IMR-90 (cell line): Measurements from ENCODE around the gene BRINP3. TPM values are rescaled to one million over a fixed set of nuclear protein-coding genes. Genes with fewer than 3 reads are reported as not detected.

ENCODE experiments used
- ATAC-seq: fragments of 200-7000 bp; cut with Tn5 transposase; 2 replicates; pipeline ENCODE4 v1.9.1; 2020; ENCODE audit warnings: low read depth, mild to moderate bottlenecking, moderate library complexity
- BruUV-seq: library from RNA; stranded (reverse); fragments of 400-500 nt; replicated peaks from 2 replicates; lab custom pipeline; 2021; lab: Mats Ljungman, UMichigan
- CTCF ChIA-PET: fragments of 300-600 bp; formaldehyde crosslinking; extraction: SDS; loops from one replicate; lab custom pipeline; 2021; ENCODE audit warnings: antibody characterized with exemption; lab: Yijun Ruan, JAX
- POLR2A ChIA-PET: fragments of 300-600 bp; sonication (Branson Sonifier 250); formaldehyde crosslinking; loops from one replicate; lab custom pipeline; 2022; ENCODE audit warnings: antibody characterized with exemption; ENCODE audit not compliant: unreplicated experiment; lab: Charles Lee
- DNase-seq: peaks from one replicate; pipeline ENCODE4 v3.0.0; 2013
- H2AFZ ChIP-seq: replicated peaks from 2 replicates; pipeline ENCODE3; 2013; ENCODE audit warnings: low read length, mild to moderate bottlenecking; ENCODE audit not compliant: poor library complexity
- H2AK5ac ChIP-seq: 2 replicates; pipeline ENCODE4 v1.6.1; 2013; ENCODE audit warnings: low read depth, low read length, inconsistent platforms
- H2AK9ac ChIP-seq: replicated peaks from 2 replicates; pipeline ENCODE3; 2013; ENCODE audit warnings: mild to moderate bottlenecking, low read depth, low read length, moderate library complexity; ENCODE audit not compliant: poor library complexity
- H2BK120ac ChIP-seq: 2 replicates; pipeline ENCODE4 v1.6.1; 2013; ENCODE audit warnings: low read depth, low read length, inconsistent platforms
- H2BK15ac ChIP-seq: 3 replicates; pipeline ENCODE4 v1.6.1; 2013; ENCODE audit warnings: low read depth, low read length, inconsistent platforms
- H2BK20ac ChIP-seq: 2 replicates; pipeline ENCODE4 v1.6.1; 2013; ENCODE audit warnings: low read depth, mild to moderate bottlenecking, inconsistent platforms, low read length, moderate library complexity
- H2BK5ac ChIP-seq: 2 replicates; pipeline ENCODE4 v1.6.1; 2013; ENCODE audit warnings: mild to moderate bottlenecking, low read depth, low read length, inconsistent platforms; ENCODE audit not compliant: poor library complexity, severe bottlenecking
- H3K14ac ChIP-seq: replicated peaks from 2 replicates; pipeline ENCODE4 v1.6.1; 2013; ENCODE audit warnings: low read depth, low read length, inconsistent platforms
- H3K18ac ChIP-seq: 2 replicates; pipeline ENCODE4 v1.6.1; 2013; ENCODE audit warnings: low read depth, low read length, control low read depth
- H3K23ac ChIP-seq: 2 replicates; pipeline ENCODE4 v1.6.1; 2013; ENCODE audit warnings: low read depth, low read length, inconsistent platforms
- H3K27ac ChIP-seq: 2 replicates; pipeline ENCODE4 v1.5.1; 2013; ENCODE audit warnings: mild to moderate bottlenecking, control low read depth, low read length; ENCODE audit not compliant: insufficient read depth
- H3K27me3 ChIP-seq: 2 replicates; pipeline ENCODE4 v1.6.1; 2013; ENCODE audit warnings: low read length; ENCODE audit not compliant: control insufficient read depth, insufficient read depth
- H3K36me3 ChIP-seq: 2 replicates; pipeline ENCODE4 v1.6.1; 2013; ENCODE audit warnings: low read length, mixed read lengths; ENCODE audit not compliant: control insufficient read depth, insufficient read depth
- H3K4ac ChIP-seq: 2 replicates; pipeline ENCODE4 v1.6.1; 2013; ENCODE audit warnings: low read depth, low read length, inconsistent platforms
- H3K4me1 ChIP-seq: 2 replicates; pipeline ENCODE4 v1.6.1; 2013; ENCODE audit warnings: low read length, mixed read lengths; ENCODE audit not compliant: control insufficient read depth, insufficient read depth
- H3K4me2 ChIP-seq: 2 replicates; pipeline ENCODE4 v1.6.1; 2013; ENCODE audit warnings: low read depth, mild to moderate bottlenecking, control low read depth, low read length, moderate library complexity
- H3K4me3 ChIP-seq: 2 replicates; pipeline ENCODE4 v1.5.1; 2013; ENCODE audit warnings: low read depth, mild to moderate bottlenecking, control low read depth, low read length, moderate library complexity; ENCODE audit not compliant: insufficient read depth
- H3K56ac ChIP-seq: 2 replicates; pipeline ENCODE4 v1.6.1; 2013; ENCODE audit warnings: low read length, inconsistent platforms; ENCODE audit not compliant: insufficient read depth; ENCODE audit errors: extremely low read depth
- H3K79me1 ChIP-seq, 2 experiments: 2 replicates each; pipeline ENCODE4 v1.6.1; 2013; ENCODE audit warnings: low read length in 2 of 2, inconsistent platforms in 1 of 2, low read depth in 1 of 2
- H3K9ac ChIP-seq: 2 replicates; pipeline ENCODE4 v1.6.1; 2013; ENCODE audit warnings: low read depth, low read length, control low read depth
- H3K9me1 ChIP-seq: 2 replicates; pipeline ENCODE4 v1.6.1; 2013; ENCODE audit warnings: low read length, inconsistent platforms; ENCODE audit not compliant: insufficient read depth
- H3K9me3 ChIP-seq: 2 replicates; pipeline ENCODE4 v1.6.1; 2013; ENCODE audit warnings: low read length; ENCODE audit not compliant: control insufficient read depth, insufficient read depth
- H4K20me1 ChIP-seq: 2 replicates; pipeline ENCODE4 v1.6.1; 2013; ENCODE audit warnings: low read length, inconsistent platforms; ENCODE audit not compliant: insufficient read depth
- H4K5ac ChIP-seq: 2 replicates; pipeline ENCODE4 v1.6.1; 2013; ENCODE audit warnings: mild to moderate bottlenecking, low read depth, low read length, control low read depth
- H4K8ac ChIP-seq, 2 experiments: 2 replicates each; pipeline ENCODE4 v1.6.1; 2013; ENCODE audit warnings: low read depth in 2 of 2, low read length in 2 of 2, control low read depth in 1 of 2, inconsistent platforms in 1 of 2
- H4K91ac ChIP-seq: 2 replicates; pipeline ENCODE4 v1.6.1; 2013; ENCODE audit warnings: low read depth, low read length, inconsistent platforms; ENCODE audit not compliant: insufficient read depth
- BHLHE40 ChIP-seq: fragments of 150-350 bp; IDR thresholded peaks from 2 replicates; pipeline ENCODE4 v1.6.1; 2016; ENCODE audit warnings: mild to moderate bottlenecking, low read depth, low read length
- CEBPB ChIP-seq: IDR thresholded peaks from 2 replicates; pipeline ENCODE4 v1.6.1; 2012; ENCODE audit warnings: low read depth, low read length, improper control_type of control experiment
- CHD1 ChIP-seq: IDR thresholded peaks from 2 replicates; pipeline ENCODE4 v1.6.1; 2012; ENCODE audit warnings: low read depth, low read length, improper control_type of control experiment
- ELK1 ChIP-seq: fragments of 150-350 bp; IDR thresholded peaks from 2 replicates; pipeline ENCODE4 v1.6.1; 2016; ENCODE audit warnings: low read depth, mild to moderate bottlenecking, low read length, moderate library complexity, borderline replicate concordance
- FOS ChIP-seq: fragments of 150-350 bp; IDR thresholded peaks from 2 replicates; pipeline ENCODE4 v1.6.1; 2016; ENCODE audit warnings: low read depth, low read length
- MAFK ChIP-seq: IDR thresholded peaks from 2 replicates; pipeline ENCODE4 v1.6.1; 2012; ENCODE audit warnings: low read depth, low read length, improper control_type of control experiment
- MAZ ChIP-seq: IDR thresholded peaks from 2 replicates; pipeline ENCODE4 v1.6.1; 2012; ENCODE audit warnings: low read depth, mild to moderate bottlenecking, low read length, improper control_type of control experiment, moderate library complexity, borderline replicate concordance
- MXI1 ChIP-seq: IDR thresholded peaks from 2 replicates; pipeline ENCODE4 v1.6.1; 2012; ENCODE audit warnings: low read depth, mild to moderate bottlenecking, low read length, moderate library complexity, borderline replicate concordance
- NFE2L2 ChIP-seq: fragments of 150-350 bp; IDR thresholded peaks from 2 replicates; pipeline ENCODE4 v1.6.1; 2016; ENCODE audit warnings: low read depth, mild to moderate bottlenecking, low read length
- POLR2A ChIP-seq: IDR thresholded peaks from 2 replicates; pipeline ENCODE4 v1.6.1; 2012; ENCODE audit warnings: mild to moderate bottlenecking, low read depth, low read length
- RAD21 ChIP-seq: IDR thresholded peaks from 2 replicates; pipeline ENCODE4 v1.6.1; 2012; ENCODE audit warnings: low read length, improper control_type of control experiment
- RCOR1 ChIP-seq: IDR thresholded peaks from 2 replicates; pipeline ENCODE4 v1.6.1; 2012; ENCODE audit warnings: mild to moderate bottlenecking, low read length, improper control_type of control experiment; ENCODE audit not compliant: insufficient replicate concordance
- RFX5 ChIP-seq: IDR thresholded peaks from 2 replicates; pipeline ENCODE4 v1.8.0; 2012; ENCODE audit warnings: low read depth, mild to moderate bottlenecking, low read length, moderate library complexity
- SMC3 ChIP-seq: fragments of 150-350 bp; IDR thresholded peaks from 2 replicates; pipeline ENCODE4 v1.6.1; 2016; ENCODE audit warnings: low read depth, mild to moderate bottlenecking, antibody characterized with exemption, low read length, moderate library complexity
- USF2 ChIP-seq: fragments of 150-350 bp; IDR thresholded peaks from 2 replicates; pipeline ENCODE4 v1.6.1; 2017; ENCODE audit warnings: mild to moderate bottlenecking, antibody characterized with exemption, low read length, low read depth
- WGBS, 2 experiments: methylation state at CpG; one replicate each; pipeline versions ENCODE4 v1.1.5 to v1.1.7; 2013; ENCODE audit warnings: missing lambda C conversion rate in 2 of 2; ENCODE audit not compliant: insufficient read length in 1 of 2; ENCODE audit errors: extremely low coverage in 2 of 2; 5-methylcytosine and 5-hydroxymethylcytosine counted together
- dilution Hi-C: fragments of 300-500 bp; cut with HindIII; formaldehyde crosslinking; loops from one replicate; pipeline ENCODE4 v1.14.3; 2018; ENCODE audit warnings: low sequenced_read_pairs; ENCODE audit not compliant: unreplicated experiment
- in situ Hi-C: fragments of 300-500 bp; cut with MboI; formaldehyde crosslinking; loops from 3 replicates; pipeline ENCODE4 v1.14.3; 2019; ENCODE audit warnings: low sequenced_read_pairs, inconsistent platforms, mixed read lengths
- intact Hi-C: fragments of 100-400 bp; cut with micrococcal nuclease; formaldehyde crosslinking; loops from 2 replicates; pipeline ENCODE4 v1.10.0; 2022
- polyA plus RNA-seq, 3 experiments: library from polyadenylated mRNA; depleted of rRNA; stranded (reverse); fragments of >200 nt; gene quantifications; 2 replicates each; pipeline ENCODE4 v1.2.3, GENCODE V29; 2012; ENCODE audit warnings: low replicate concordance in 1 of 3
- total RNA-seq: library from RNA; depleted of rRNA; stranded (reverse); fragments of >200 nt; gene quantifications from 2 replicates; pipeline ENCODE4 v1.2.3, GENCODE V29; 2012
- TF ChIP-seq, protein P1 (sequence below): conservative IDR thresholded peaks from 2 replicates; pipeline ENCODE4 v1.5.1; 2012; ENCODE audit warnings: mild to moderate bottlenecking, low read depth, low read length, improper control_type of control experiment

BRINP3 gene
- total and polyA plus RNA-seq, 2 of the 4 experiments (the other 2 are of a cell fraction), result 0.15 to 0.36 TPM

DNA sequence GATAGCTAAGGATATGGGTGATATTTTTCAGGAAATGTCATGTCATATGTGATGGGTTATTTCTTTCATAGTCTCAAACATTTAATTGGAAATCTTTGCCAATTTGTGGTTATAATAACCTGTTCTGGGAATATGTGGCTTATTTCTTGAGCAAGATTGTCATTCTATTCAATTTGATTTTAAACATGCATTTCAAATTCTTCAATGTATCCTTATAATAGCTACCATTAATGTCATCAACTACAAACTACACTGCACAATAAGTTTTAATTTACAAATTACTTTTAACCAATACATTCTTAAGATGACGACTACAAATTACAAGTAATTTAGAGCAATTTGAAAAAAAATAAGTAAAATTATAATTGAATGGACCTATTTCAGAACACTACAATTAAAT lies 164.9 kb downstream of the BRINP3 start:
- no CpG with 5 or more reads among the region's 1 CpG for WGBS, 2 experiments
- ChIA-PET CTCF (no interaction called here), POLR2A (no interaction called here)
- Histone ChIP-seq H3K79me1 (no peaks in the 10 kb centered on the region), H3K4ac (no peak overlapping the region), H4K8ac (no peak overlapping the region), H2BK20ac (no peak overlapping the region), H3K4me3 (no peak overlapping the region), H4K5ac (no peak overlapping the region), H4K91ac (no peak overlapping the region), H3K4me1 (no peaks in the 10 kb centered on the region), H2BK120ac (no peak overlapping the region), H3K18ac (no peak overlapping the region), H3K9me1 (no peaks in the 10 kb centered on the region), H3K9me3 (no peaks in the 10 kb centered on the region), H2BK5ac (no peak overlapping the region), H2BK15ac (no peak overlapping the region), H3K9ac (no peak overlapping the region), H3K23ac (no peak overlapping the region), H2AK9ac (no peak overlapping the region), H2AK5ac (no peak overlapping the region), H3K4me2 (no peak overlapping the region), H3K56ac (no peak overlapping the region), H3K27me3 (no peaks in the 10 kb centered on the region), H3K27ac (no peak overlapping the region), H2AFZ (no peak overlapping the region), H3K14ac (no peak overlapping the region), H4K20me1 (no peaks in the 10 kb centered on the region), H3K36me3 (no peaks in the 10 kb centered on the region)
- no TSS peak for BruUV-seq
- dilution Hi-C loops (no loop called here), intact Hi-C loops (no loop called here), in situ Hi-C loops (loop anchor here (25.0 kb wide), 1 partner anchor 875 kb away; no protein-coding TSS in a partner anchor)
- DNase-seq (no peak), ATAC-seq (no peak)
- no peak for TF ChIP-seq SMC3
- TF ChIP-seq RAD21, result no peak
- TF ChIP-seq FOS, result no peak
- no peak for TF ChIP-seq NFE2L2
- no peak for TF ChIP-seq CHD1
- TF ChIP-seq MXI1, result no peak
- TF ChIP-seq MAFK, result no peak
- TF ChIP-seq POLR2A, result no peak
- TF ChIP-seq RCOR1, result no peak
- TF ChIP-seq RFX5, result no peak
- no peak for TF ChIP-seq MAZ
- no peak for TF ChIP-seq ELK1
- no peak for TF ChIP-seq BHLHE40
- no peak for TF ChIP-seq CEBPB
- TF ChIP-seq, protein P1, sequence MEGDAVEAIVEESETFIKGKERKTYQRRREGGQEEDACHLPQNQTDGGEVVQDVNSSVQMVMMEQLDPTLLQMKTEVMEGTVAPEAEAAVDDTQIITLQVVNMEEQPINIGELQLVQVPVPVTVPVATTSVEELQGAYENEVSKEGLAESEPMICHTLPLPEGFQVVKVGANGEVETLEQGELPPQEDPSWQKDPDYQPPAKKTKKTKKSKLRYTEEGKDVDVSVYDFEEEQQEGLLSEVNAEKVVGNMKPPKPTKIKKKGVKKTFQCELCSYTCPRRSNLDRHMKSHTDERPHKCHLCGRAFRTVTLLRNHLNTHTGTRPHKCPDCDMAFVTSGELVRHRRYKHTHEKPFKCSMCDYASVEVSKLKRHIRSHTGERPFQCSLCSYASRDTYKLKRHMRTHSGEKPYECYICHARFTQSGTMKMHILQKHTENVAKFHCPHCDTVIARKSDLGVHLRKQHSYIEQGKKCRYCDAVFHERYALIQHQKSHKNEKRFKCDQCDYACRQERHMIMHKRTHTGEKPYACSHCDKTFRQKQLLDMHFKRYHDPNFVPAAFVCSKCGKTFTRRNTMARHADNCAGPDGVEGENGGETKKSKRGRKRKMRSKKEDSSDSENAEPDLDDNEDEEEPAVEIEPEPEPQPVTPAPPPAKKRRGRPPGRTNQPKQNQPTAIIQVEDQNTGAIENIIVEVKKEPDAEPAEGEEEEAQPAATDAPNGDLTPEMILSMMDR, result no peak
- TF ChIP-seq USF2, result no peak
